Measurements from ENCODE around the gene MTHFSD. TPM values are rescaled to one million over a fixed set of nuclear protein-coding genes. Genes with fewer than 3 reads are reported as not detected.

The MTHFSD gene
- total RNA-seq, 6 donors from 2014 or later: 13.8 to 39.8 (median 22.0) TPM

- 7 to 8% methylated on average over 21 to 42 of the region's 61 CpGs for WGBS, 2 donors
- ATAC-seq (ENCODE audit: low FRiP score in 2 of 2) (no peak), DNase-seq (peak in 1 of 2 donors; percentile 82)
Measured at GRCh38 chr16:86498671-86499439, 56.2 kb downstream of the MTHFSD start.

DNA sequence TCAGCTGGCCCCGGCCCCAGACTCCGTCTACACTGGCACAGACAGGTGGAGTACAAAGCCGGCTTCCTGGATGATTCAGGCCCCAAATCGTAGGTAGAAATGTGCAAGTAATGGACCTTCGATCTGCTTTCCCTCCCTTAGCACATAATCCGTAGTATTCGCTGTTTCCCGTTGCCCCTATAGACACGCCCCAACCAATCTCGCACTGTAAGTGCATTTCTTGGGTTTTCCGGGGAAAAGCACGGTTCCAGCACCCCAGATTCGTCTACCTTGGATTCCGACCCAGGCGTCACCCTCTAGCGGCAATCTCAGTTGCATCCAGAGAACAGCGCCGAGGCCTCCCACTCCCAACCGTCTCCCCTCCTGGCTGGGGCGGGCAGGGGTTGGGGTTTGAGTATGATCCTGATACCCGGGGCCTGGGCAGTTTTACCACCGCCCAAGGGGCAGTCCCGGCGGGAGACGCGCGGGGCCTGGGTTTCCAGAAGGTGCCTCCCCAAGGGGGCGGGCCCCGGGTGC is 56.8 kb downstream of the MTHFSD start:
- TF ChIP-seq, protein P1, sequence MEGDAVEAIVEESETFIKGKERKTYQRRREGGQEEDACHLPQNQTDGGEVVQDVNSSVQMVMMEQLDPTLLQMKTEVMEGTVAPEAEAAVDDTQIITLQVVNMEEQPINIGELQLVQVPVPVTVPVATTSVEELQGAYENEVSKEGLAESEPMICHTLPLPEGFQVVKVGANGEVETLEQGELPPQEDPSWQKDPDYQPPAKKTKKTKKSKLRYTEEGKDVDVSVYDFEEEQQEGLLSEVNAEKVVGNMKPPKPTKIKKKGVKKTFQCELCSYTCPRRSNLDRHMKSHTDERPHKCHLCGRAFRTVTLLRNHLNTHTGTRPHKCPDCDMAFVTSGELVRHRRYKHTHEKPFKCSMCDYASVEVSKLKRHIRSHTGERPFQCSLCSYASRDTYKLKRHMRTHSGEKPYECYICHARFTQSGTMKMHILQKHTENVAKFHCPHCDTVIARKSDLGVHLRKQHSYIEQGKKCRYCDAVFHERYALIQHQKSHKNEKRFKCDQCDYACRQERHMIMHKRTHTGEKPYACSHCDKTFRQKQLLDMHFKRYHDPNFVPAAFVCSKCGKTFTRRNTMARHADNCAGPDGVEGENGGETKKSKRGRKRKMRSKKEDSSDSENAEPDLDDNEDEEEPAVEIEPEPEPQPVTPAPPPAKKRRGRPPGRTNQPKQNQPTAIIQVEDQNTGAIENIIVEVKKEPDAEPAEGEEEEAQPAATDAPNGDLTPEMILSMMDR (IDR thresholded peaks at IDR 0.05): no peak
- TF ChIP-seq EP300 (IDR thresholded peaks at IDR 0.05) (no peak), POLR2A (IDR thresholded peaks at IDR 0.05) (no peak), POLR2AphosphoS5 (IDR thresholded peaks at IDR 0.05) (no peak)
- H3K27me3 ChIP-seq: peaks cover 0 to 57% (median 24%) of the 10 kb centered on the region in 4 donors

More at GRCh38 chr16:86498671-86499439, 56.2 kb downstream of the MTHFSD start:
- H3K27me3 ChIP-seq: peaks cover 0 to 61% (median 25%) of the 10 kb centered on the region in 4 donors
- no peak for TF ChIP-seq POLR2AphosphoS5 (IDR thresholded peaks at IDR 0.05)
- TF ChIP-seq, protein P1 (IDR thresholded peaks at IDR 0.05): no peak
- TF ChIP-seq POLR2A (IDR thresholded peaks at IDR 0.05): no peak
- TF ChIP-seq EP300 (IDR thresholded peaks at IDR 0.05): no peak
- H3K4me3 ChIP-seq: peak overlapping the region; percentile 7 to 66 (median 34)
- peaks cover 0 to 3% (median 0%) of the 10 kb centered on the region in 4 donors for H3K36me3 ChIP-seq
- no peaks in the 10 kb centered on the region for H3K9me3 ChIP-seq
- H3K27ac ChIP-seq: peak overlapping the region; percentile 77 to 97 (median 87)
- H3K4me1 ChIP-seq: peaks cover 0 to 21% (median 5%) of the 10 kb centered on the region in 4 donors

GRCh38 chr16:86497551-86498021 is 57.4 kb downstream of the MTHFSD start:
- TF ChIP-seq POLR2AphosphoS5 (IDR thresholded peaks at IDR 0.05): no peak
- no peak for TF ChIP-seq POLR2A (IDR thresholded peaks at IDR 0.05)
- TF ChIP-seq, protein P1 (IDR thresholded peaks at IDR 0.05): no peak
- no peak for TF ChIP-seq EP300 (IDR thresholded peaks at IDR 0.05)
- peaks cover 0 to 57% (median 24%) of the 10 kb centered on the region in 4 donors for H3K27me3 ChIP-seq
- peaks cover 0 to 3% (median 0%) of the 10 kb centered on the region in 4 donors for H3K36me3 ChIP-seq
- peak overlapping the region; percentile 24 to 66 (median 34) for H3K4me3 ChIP-seq
- WGBS, 2 donors: 2 to 4% methylated on average over 19 of the region's 44 CpGs
- peaks cover 0 to 31% (median 8%) of the 10 kb centered on the region in 4 donors for H3K4me1 ChIP-seq
- ATAC-seq (ENCODE audit: low FRiP score in 2 of 2): no peak
- H3K27ac ChIP-seq: peak overlapping the region; percentile 77 to 97 (median 87)
- H3K9me3 ChIP-seq: no peaks in the 10 kb centered on the region
- no peak for DNase-seq

More for the DNA sequence above, 56.8 kb downstream of the MTHFSD start:
- no peaks in the 10 kb centered on the region for H3K9me3 ChIP-seq
- H3K4me3 ChIP-seq: peak overlapping the region; percentile 24 to 66 (median 34)
- 10 to 11% methylated on average over 20 to 23 of the region's 29 CpGs for WGBS, 2 donors
- DNase-seq (no peak), ATAC-seq (ENCODE audit: low FRiP score in 2 of 2) (no peak)
- peaks cover 0 to 3% (median 0%) of the 10 kb centered on the region in 4 donors for H3K36me3 ChIP-seq
- peak overlapping the region; percentile 77 to 97 (median 87) for H3K27ac ChIP-seq
- H3K4me1 ChIP-seq: peaks cover 0 to 25% (median 6%) of the 10 kb centered on the region in 4 donors

GRCh38 chr16:86496929-86497461 is 58.0 kb downstream of the MTHFSD start:
- H3K4me1 ChIP-seq: peaks cover 0 to 34% (median 11%) of the 10 kb centered on the region in 4 donors
- no peaks in the 10 kb centered on the region for H3K9me3 ChIP-seq
- ATAC-seq (ENCODE audit: low FRiP score in 2 of 2) (no peak), DNase-seq (peak in 1 of 2 donors; percentile 75)
- H3K27me3 ChIP-seq: peaks cover 0 to 57% (median 24%) of the 10 kb centered on the region in 4 donors
- peak overlapping the region; percentile 21 to 66 (median 34) for H3K4me3 ChIP-seq
- H3K36me3 ChIP-seq: peaks cover 0 to 3% (median 0%) of the 10 kb centered on the region in 4 donors
- TF ChIP-seq, protein P1 (IDR thresholded peaks at IDR 0.05): no peak
- TF ChIP-seq EP300 (IDR thresholded peaks at IDR 0.05) (no peak), POLR2A (IDR thresholded peaks at IDR 0.05) (no peak), POLR2AphosphoS5 (IDR thresholded peaks at IDR 0.05) (no peak)
- WGBS, 2 donors: 7 to 14% methylated on average over 36 to 43 of the region's 45 CpGs
- peak overlapping the region; percentile 77 to 97 (median 87) for H3K27ac ChIP-seq
